ENCODE measurements around the gene SENP6.

DNA sequence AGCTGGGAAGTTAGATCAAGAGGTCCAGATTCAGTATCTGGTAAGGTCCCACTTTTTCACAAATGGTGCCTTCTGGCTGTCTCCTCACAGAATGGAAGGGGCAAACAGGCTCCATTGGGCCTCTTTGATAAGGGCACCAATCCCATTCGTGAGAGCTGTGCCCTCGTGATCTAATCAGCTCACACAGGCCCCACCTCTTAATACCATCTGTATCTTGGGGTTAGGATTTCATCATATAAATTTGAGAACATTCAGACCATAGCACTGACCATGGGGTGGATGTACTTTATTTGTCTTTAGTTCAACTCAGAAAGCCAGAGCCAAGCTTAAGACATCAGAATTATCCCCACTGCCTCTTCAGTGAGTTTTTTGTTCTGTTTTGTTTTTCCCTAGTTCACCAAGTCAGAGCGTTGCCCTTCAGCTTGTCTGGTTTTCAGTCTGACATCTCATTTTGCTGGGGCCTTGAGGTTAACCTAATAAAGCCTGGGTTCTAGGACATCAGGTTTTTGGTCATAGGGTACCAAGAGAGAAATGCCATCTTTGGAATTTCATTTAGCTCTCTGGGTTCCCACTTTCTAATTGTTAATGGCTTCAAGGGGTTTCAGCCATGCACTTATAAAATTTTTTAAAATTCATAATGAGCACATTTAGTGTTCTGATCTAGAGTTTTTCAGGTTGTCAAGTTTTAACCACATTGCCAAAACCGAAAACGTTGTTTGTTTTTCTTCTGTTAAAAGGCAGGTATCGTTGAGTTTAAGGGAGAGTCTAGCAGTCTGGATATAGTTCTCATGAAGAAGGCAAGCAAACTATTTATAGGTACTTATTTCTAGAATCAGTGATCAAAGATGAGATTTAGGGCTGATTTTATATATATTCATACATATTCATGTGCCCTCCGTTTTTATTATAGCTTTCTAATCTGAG is 19.0 kb downstream of the SENP6 start:
- no peak for TF ChIP-seq EP300 (IDR thresholded peaks at IDR 0.05)
- TF ChIP-seq POLR2A (IDR thresholded peaks at IDR 0.05): no peak
- TF ChIP-seq, protein P1, sequence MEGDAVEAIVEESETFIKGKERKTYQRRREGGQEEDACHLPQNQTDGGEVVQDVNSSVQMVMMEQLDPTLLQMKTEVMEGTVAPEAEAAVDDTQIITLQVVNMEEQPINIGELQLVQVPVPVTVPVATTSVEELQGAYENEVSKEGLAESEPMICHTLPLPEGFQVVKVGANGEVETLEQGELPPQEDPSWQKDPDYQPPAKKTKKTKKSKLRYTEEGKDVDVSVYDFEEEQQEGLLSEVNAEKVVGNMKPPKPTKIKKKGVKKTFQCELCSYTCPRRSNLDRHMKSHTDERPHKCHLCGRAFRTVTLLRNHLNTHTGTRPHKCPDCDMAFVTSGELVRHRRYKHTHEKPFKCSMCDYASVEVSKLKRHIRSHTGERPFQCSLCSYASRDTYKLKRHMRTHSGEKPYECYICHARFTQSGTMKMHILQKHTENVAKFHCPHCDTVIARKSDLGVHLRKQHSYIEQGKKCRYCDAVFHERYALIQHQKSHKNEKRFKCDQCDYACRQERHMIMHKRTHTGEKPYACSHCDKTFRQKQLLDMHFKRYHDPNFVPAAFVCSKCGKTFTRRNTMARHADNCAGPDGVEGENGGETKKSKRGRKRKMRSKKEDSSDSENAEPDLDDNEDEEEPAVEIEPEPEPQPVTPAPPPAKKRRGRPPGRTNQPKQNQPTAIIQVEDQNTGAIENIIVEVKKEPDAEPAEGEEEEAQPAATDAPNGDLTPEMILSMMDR (IDR thresholded peaks at IDR 0.05): no peak
- no peak for TF ChIP-seq POLR2AphosphoS5 (IDR thresholded peaks at IDR 0.05)

All from gastroesophageal sphincter (tissue), 3 donors.